Measurements from ENCODE around the gene PGGHG.
"Not testable (repeated sequence)": the region's sequence is repeated elsewhere in the genome, so short reads cannot be mapped to it uniquely, and the experiment has no call there.

GRCh38 chr11:309979-310572 is 21.1 kb downstream of the PGGHG start:
- TF ChIP-seq POLR2A, CTCF, EP300 (IDR thresholded peaks at IDR 0.05): not testable (repeated sequence)
- TF ChIP-seq POLR2AphosphoS5 (IDR thresholded peaks at IDR 0.05): peak in 1 of 4 donors; percentile 19

Measured in sigmoid colon (tissue), 4 donors.